Cardiac septum (tissue), 1 donor: ENCODE data around the gene NPAS2. TPM values are rescaled to one million over a fixed set of nuclear protein-coding genes. Genes with fewer than 3 reads are reported as not detected.

Source experiments
- DNase-seq: peaks from one replicate; pipeline ENCODE4 v3.0.0-alpha.2; 2020; ENCODE audit warnings: low spot score
- intact Hi-C: fragments of 100-400 bp; cut with DNase I; formaldehyde crosslinking; loops from one replicate; pipeline ENCODE4 v1.14.0; 2022
- total RNA-seq: library from RNA; stranded (reverse); fragmentation: NEBNext Ultra II Directional; extraction: Animal tissue kit (Norgen Biotek cat#: 25700); gene quantifications from one replicate; pipeline ENCODE4 v1.2.1, GENCODE V29; 2021
- donor health status: DM: no; HTN: no; CAD: no.

The NPAS2 gene
- total RNA-seq, 1 donor from 2014 or later, result 54.0 TPM

GRCh38 chr2:100875516-100876230 is 55.7 kb downstream of the NPAS2 start:
- DNase-seq, result no peak
- intact Hi-C loops, result no loop called here

- intact Hi-C loops, result no loop called here
- DNase-seq, result no peak
Measured at GRCh38 chr2:100876231-100876860, 56.4 kb downstream of the NPAS2 start.

- intact Hi-C loops, result no loop called here
- DNase-seq, result no peak
Measured at GRCh38 chr2:100877555-100877954, 57.6 kb downstream of the NPAS2 start.

GRCh38 chr2:100878000-100878791 is 58.3 kb downstream of the NPAS2 start:
- DNase-seq, result no peak
- intact Hi-C loops, result no loop called here

GRCh38 chr2:100879296-100879695 is 59.4 kb downstream of the NPAS2 start:
- intact Hi-C loops, result no loop called here

GRCh38 chr2:100880036-100880435 is 60.1 kb downstream of the NPAS2 start:
- intact Hi-C loops, result no loop called here
- no peak for DNase-seq

More at GRCh38 chr2:100879296-100879695, 59.4 kb downstream of the NPAS2 start:
- DNase-seq, result no peak

GRCh38 chr2:100880730-100881129 is 60.8 kb downstream of the NPAS2 start:
- intact Hi-C loops, result no loop called here
- no peak for DNase-seq

- intact Hi-C loops, result no loop called here
- DNase-seq, result no peak
Measured at GRCh38 chr2:100882645-100883613, 63.0 kb downstream of the NPAS2 start.

- intact Hi-C loops, result no loop called here
- no peak for DNase-seq
Measured at GRCh38 chr2:100884145-100884621, 64.2 kb downstream of the NPAS2 start.

- no peak for DNase-seq
- intact Hi-C loops, result no loop called here
Measured at GRCh38 chr2:100886085-100886484, 66.1 kb downstream of the NPAS2 start.

- intact Hi-C loops, result no loop called here
- DNase-seq, result no peak
Measured at GRCh38 chr2:100887039-100887578, 67.2 kb downstream of the NPAS2 start.

GRCh38 chr2:100887713-100888495 is 68.0 kb downstream of the NPAS2 start:
- intact Hi-C loops, result no loop called here
- DNase-seq, result no peak

GRCh38 chr2:100888601-100889000 is 68.7 kb downstream of the NPAS2 start:
- DNase-seq, result no peak
- intact Hi-C loops, result no loop called here

GRCh38 chr2:100889286-100889685 is 69.3 kb downstream of the NPAS2 start:
- no peak for DNase-seq
- intact Hi-C loops, result no loop called here

GRCh38 chr2:100891906-100892642 is 72.1 kb downstream of the NPAS2 start:
- DNase-seq, result no peak
- intact Hi-C loops, result loop anchor here (2.0 kb wide), 1 partner anchor 33 kb away; no protein-coding TSS in a partner anchor

GRCh38 chr2:100893392-100894104 is 73.6 kb downstream of the NPAS2 start:
- intact Hi-C loops, result loop anchor here (2.0 kb wide), 2 partner anchors 31 to 75 kb away; no protein-coding TSS in a partner anchor
- DNase-seq, result no peak
